K562 (cell line): ENCODE data around the gene RNF227. TPM values are rescaled to one million over a fixed set of nuclear protein-coding genes. Genes with fewer than 3 reads are reported as not detected.

Experiments
- ATAC-seq: fragments of 200-7000 bp; cut with Tn5 transposase; 3 replicates; pipeline ENCODE4 v1.9.1; 2020; ENCODE audit warnings: moderate library complexity
- BruUV-seq: library from RNA; stranded (reverse); fragments of 400-500 nt; replicated peaks from 2 replicates; lab custom pipeline; 2021; lab: Mats Ljungman, UMichigan
- CTCF ChIA-PET: fragments of 300-600 bp; formaldehyde crosslinking; extraction: SDS; loops from one replicate; lab custom pipeline; 2021; ENCODE audit warnings: low intra/inter-chr PET ratio; lab: Yijun Ruan, JAX
- POLR2A ChIA-PET: fragments of 300-600, 350-650 bp; sonication (Branson Sonifier 250); formaldehyde crosslinking; extraction: SDS; loops from one replicate; lab custom pipeline; 2021; ENCODE audit warnings: antibody characterized with exemption, inconsistent platforms; lab: Yijun Ruan, JAX
- DNase-seq, 4 experiments: peaks; one replicate each; pipeline versions ENCODE4 v3.0.0 to v3.0.0-alpha.2; 2011 to 2018; ENCODE audit warnings: low spot score in 3 of 4, mixed read lengths in 3 of 4; ENCODE audit errors: extremely low read depth in 1 of 4
- FAIRE-seq: peaks from 2 replicates; lab custom pipeline; 2011; peaks lifted over from hg19 to GRCh38; lab: Jason Lieb, UNC
- H2AFZ ChIP-seq: 2 replicates; pipeline ENCODE4 v1.6.0; 2011; ENCODE audit warnings: low read depth, low read length, control low read depth, inconsistent platforms
- H3K27ac ChIP-seq: fragments of 200-600 bp; 3 replicates; pipeline ENCODE4 v1.8.0; 2011; ENCODE audit warnings: low read depth, mild to moderate bottlenecking, control low read depth, inconsistent platforms, low read length, moderate library complexity, mixed read lengths; ENCODE audit errors: extremely low read depth
- H3K27me3 ChIP-seq, 2 experiments: fragments of 300-600 bp in 1 of 2; 2 replicates in 1 of 2; 3 replicates in 1 of 2; pipeline versions ENCODE4 v1.6.0 to v1.8.0; 2011; ENCODE audit warnings: inconsistent platforms in 2 of 2, low read length in 2 of 2, mild to moderate bottlenecking in 1 of 2, mixed read lengths in 1 of 2, moderate library complexity in 1 of 2; ENCODE audit not compliant: control insufficient read depth in 2 of 2, insufficient read depth in 2 of 2
- H3K36me3 ChIP-seq: fragments of 300-600 bp; 3 replicates; pipeline ENCODE4 v1.8.0; 2011; ENCODE audit warnings: mild to moderate bottlenecking, low read length, inconsistent platforms; ENCODE audit not compliant: control insufficient read depth, insufficient read depth
- H3K4me1 ChIP-seq, 2 experiments: fragments of 200-600 bp in 1 of 2; replicated peaks in 1 of 2; 2 replicates in 1 of 2; 3 replicates in 1 of 2; pipeline versions ENCODE4 v1.5.1 to v1.8.0; 2011; ENCODE audit warnings: inconsistent platforms in 2 of 2, low read length in 2 of 2, mild to moderate bottlenecking in 1 of 2, mixed read lengths in 1 of 2, moderate library complexity in 1 of 2; ENCODE audit not compliant: control insufficient read depth in 2 of 2, insufficient read depth in 2 of 2
- H3K4me2 ChIP-seq: 2 replicates; pipeline ENCODE4 v1.6.1; 2011; ENCODE audit warnings: low read length, control low read depth, inconsistent platforms, mixed read lengths; ENCODE audit not compliant: insufficient read depth
- H3K4me3 ChIP-seq: fragments of 200-600 bp; sonication (generic), shearing (Covaris generic); 2 replicates; pipeline ENCODE4 v1.5.1; 2016; ENCODE audit warnings: control low read depth, inconsistent platforms
- H3K79me2 ChIP-seq: fragments of 200-600 bp; 3 replicates; pipeline ENCODE4 v1.8.0; 2011; ENCODE audit warnings: low read length, inconsistent platforms; ENCODE audit not compliant: control insufficient read depth, insufficient read depth
- H3K9ac ChIP-seq, 2 experiments: 2 replicates each; pipeline versions ENCODE4 v1.6.0 to v1.6.1; 2011; ENCODE audit warnings: low read depth in 2 of 2, low read length in 2 of 2, control low read depth in 1 of 2, inconsistent platforms in 1 of 2, mild to moderate bottlenecking in 1 of 2, mixed read lengths in 1 of 2; ENCODE audit not compliant: insufficient read depth in 1 of 2
- H3K9me1 ChIP-seq: one replicate; pipeline ENCODE4 v1.6.0; 2011; ENCODE audit warnings: inconsistent platforms, mild to moderate bottlenecking, low read length, moderate library complexity; ENCODE audit not compliant: control insufficient read depth, insufficient read depth
- H3K9me3 ChIP-seq: replicated peaks from 2 replicates; pipeline ENCODE4 v1.5.1; 2011; ENCODE audit warnings: low read depth, low read length, inconsistent platforms; ENCODE audit not compliant: control insufficient read depth, insufficient read depth
- H4K20me1 ChIP-seq: replicated peaks from 2 replicates; pipeline ENCODE4 v1.6.1; 2011; ENCODE audit warnings: low read length, inconsistent platforms, mixed read lengths; ENCODE audit not compliant: control insufficient read depth, insufficient read depth
- CREBBP ChIP-seq: IDR thresholded peaks from one replicate; pipeline ENCODE4 v1.6.1; 2012; ENCODE audit warnings: low read depth, mild to moderate bottlenecking, control low read depth, inconsistent platforms, low read length
- EWSR1 ChIP-seq: fragments of 450-650 bp; IDR thresholded peaks from 2 replicates; pipeline ENCODE4 v1.6.1; 2018; ENCODE audit warnings: borderline replicate concordance, mild to moderate bottlenecking, low read depth, moderate library complexity; ENCODE audit not compliant: partially characterized antibody
- FOXA1 ChIP-seq: fragments of 450-650 bp; IDR thresholded peaks from 2 replicates; pipeline ENCODE4 v1.6.1; 2016; ENCODE audit warnings: mild to moderate bottlenecking, borderline replicate concordance
- FOXP1 ChIP-seq: sonication (generic); formaldehyde crosslinking; IDR thresholded peaks from 2 replicates; pipeline ENCODE4 v1.8.0; 2022; ENCODE audit warnings: mild to moderate bottlenecking, missing genetic modification reagents
- HDAC6 ChIP-seq: IDR thresholded peaks from 2 replicates; pipeline ENCODE4 v1.6.1; 2012; ENCODE audit warnings: low read depth, mild to moderate bottlenecking, control low read depth, inconsistent platforms, low read length, moderate library complexity
- HMG20B ChIP-seq: fragments of 250-450 bp; sonication (Bioruptor Pico); IDR thresholded peaks from 2 replicates; pipeline ENCODE4 v1.5.0; 2021; ENCODE audit warnings: mild to moderate bottlenecking
- LARP7 ChIP-seq: fragments of 450-650 bp; IDR thresholded peaks from 2 replicates; pipeline ENCODE4 v1.6.1; 2016
- LEF1 ChIP-seq: fragments of 450-650 bp; IDR thresholded peaks from 2 replicates; pipeline ENCODE4 v1.6.1; 2016; ENCODE audit warnings: mild to moderate bottlenecking
- PML ChIP-seq: IDR thresholded peaks from 2 replicates; pipeline ENCODE4 v1.6.1; 2012; ENCODE audit warnings: low read length, inconsistent platforms
- POLR2B ChIP-seq: fragments of 450-650 bp; IDR thresholded peaks from 2 replicates; pipeline ENCODE4 v1.6.1; 2018; ENCODE audit warnings: low read depth; ENCODE audit not compliant: partially characterized antibody
- SAFB ChIP-seq: fragments of 200-400 bp; formaldehyde crosslinking; IDR thresholded peaks from 2 replicates; pipeline ENCODE4 v1.6.1; 2017; ENCODE audit warnings: low read depth, low read length, borderline replicate concordance
- SUPT5H ChIP-seq: fragments of 450-650 bp; IDR thresholded peaks from 2 replicates; pipeline ENCODE4 v1.6.1; 2016
- ZBED1 ChIP-seq: IDR thresholded peaks from 2 replicates; pipeline ENCODE4 v1.6.1; 2014
- ZNF263 ChIP-seq: sonication (generic); formaldehyde crosslinking; IDR thresholded peaks from 2 replicates; pipeline ENCODE4 v1.8.0; 2022; ENCODE audit warnings: mild to moderate bottlenecking, missing genetic modification reagents, borderline replicate concordance
- WGBS: fragments of 100-300 bp; shearing (Covaris generic); methylation state at CpG from one replicate; pipeline ENCODE4 v1.1.6; 2016; ENCODE audit warnings: low coverage, mixed read lengths; ENCODE audit not compliant: insufficient coverage; ENCODE audit errors: missing lambda C conversion rate; 5-methylcytosine and 5-hydroxymethylcytosine counted together
- in situ Hi-C: fragments of 300-500 bp; cut with MboI; formaldehyde crosslinking; loops from 4 replicates; pipeline ENCODE4 v1.15.0; 2018; ENCODE audit warnings: inconsistent platforms, mixed read lengths
- intact Hi-C: fragments of 100-400 bp; cut with micrococcal nuclease; formaldehyde crosslinking; loops from 2 replicates; pipeline ENCODE4 v1.14.2; 2022
- polyA plus RNA-seq, 8 experiments: library from polyadenylated mRNA; depleted of rRNA in 4 of 8; stranded (reverse) in 5 of 8; unstranded in 3 of 8; fragments of >200 nt; fragmentation: Nextera tagmentation in 2 of 8; fragmentation: Illumina TruSeq in 1 of 8; extraction: Ambion mirVana in 2 of 8; extraction: Trizol in 1 of 8; gene quantifications; 2 replicates each; pipeline versions ENCODE4 v1.2.1 to v1.2.3, GENCODE V29; 2011 to 2014; ENCODE audit warnings: inconsistent platforms in 1 of 8, missing spikeins in 1 of 8
- total RNA-seq, 7 experiments: library from RNA; depleted of rRNA in 6 of 7; stranded (reverse); fragments of >200 nt in 6 of 7; fragmentation: Illumina TruSeq in 2 of 7; extraction: Trizol in 2 of 7; gene quantifications; 2 replicates each; pipeline versions ENCODE4 v1.2.1 to v1.2.3, GENCODE V29; 2011 to 2021; ENCODE audit warnings: low replicate concordance in 1 of 7
- TF ChIP-seq, protein P1 (sequence below): sonication (generic); formaldehyde crosslinking; IDR thresholded peaks from 2 replicates; pipeline ENCODE4 v1.8.0; 2022; ENCODE audit warnings: missing genetic modification reagents, mild to moderate bottlenecking, moderate library complexity, borderline replicate concordance
- TF ChIP-seq, protein P2 (sequence below): fragments of 450-650 bp; IDR thresholded peaks from 2 replicates; pipeline ENCODE4 v1.6.1; 2018; ENCODE audit warnings: mild to moderate bottlenecking, low read depth; ENCODE audit not compliant: partially characterized antibody

The RNF227 gene
- total and polyA plus RNA-seq, 9 of the 15 experiments (the other 6 are each of a cell fraction or from before 2014, with no cell fraction given): 1.1 to 6.7 (median 2.3) TPM

DNA sequence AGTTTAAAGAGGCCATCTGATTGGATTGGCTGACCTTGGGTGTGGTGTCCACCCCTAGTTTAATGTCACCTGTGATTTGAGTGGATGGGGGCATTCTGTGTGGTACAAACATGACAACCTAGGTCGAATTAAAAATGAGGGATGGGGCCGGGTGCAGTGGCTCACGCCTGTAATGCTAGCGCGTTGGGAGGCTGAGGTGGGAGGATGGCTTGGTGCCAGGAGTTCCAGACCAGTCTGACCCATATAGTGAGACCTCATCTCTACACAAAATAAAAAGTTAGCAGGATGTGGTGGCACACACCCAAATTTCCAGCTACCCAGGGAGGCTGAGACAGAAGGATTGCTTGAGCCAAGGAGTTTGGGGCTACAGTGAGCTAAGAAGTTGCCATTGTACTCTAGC, 30.4 kb upstream of the RNF227 start:
- Histone ChIP-seq H3K4me2 (no peak overlapping the region), H3K4me1 (no peaks in the 10 kb centered on the region), H4K20me1 (no peaks in the 10 kb centered on the region), H3K79me2 (no peaks in the 10 kb centered on the region), H3K27me3 (no peaks in the 10 kb centered on the region), H3K4me3 (no peak overlapping the region), H3K9ac (no peak overlapping the region), H3K9me3 (no peaks in the 10 kb centered on the region), H2AFZ (no peak overlapping the region), H3K27ac (no peak overlapping the region)
- FAIRE-seq (no peak), DNase-seq (no peak)
- POLR2A ChIA-PET: interaction anchor here (1.4 kb wide), 1 partner anchor 10 kb away, joined by 3 read pairs; no protein-coding TSS in a partner anchor
- 54% methylated on average over 2 of the region's 5 CpGs for WGBS
- in situ Hi-C loops: no loop called here
- no TSS peak for BruUV-seq
- no peak for TF ChIP-seq ZBED1
- TF ChIP-seq SUPT5H: no peak
- no peak for TF ChIP-seq LEF1
- no peak for TF ChIP-seq POLR2B
- TF ChIP-seq SAFB: no peak
- no peak for TF ChIP-seq ZNF263 (CRISPR knock-in tag)
- no peak for TF ChIP-seq EWSR1
- TF ChIP-seq, protein P1, sequence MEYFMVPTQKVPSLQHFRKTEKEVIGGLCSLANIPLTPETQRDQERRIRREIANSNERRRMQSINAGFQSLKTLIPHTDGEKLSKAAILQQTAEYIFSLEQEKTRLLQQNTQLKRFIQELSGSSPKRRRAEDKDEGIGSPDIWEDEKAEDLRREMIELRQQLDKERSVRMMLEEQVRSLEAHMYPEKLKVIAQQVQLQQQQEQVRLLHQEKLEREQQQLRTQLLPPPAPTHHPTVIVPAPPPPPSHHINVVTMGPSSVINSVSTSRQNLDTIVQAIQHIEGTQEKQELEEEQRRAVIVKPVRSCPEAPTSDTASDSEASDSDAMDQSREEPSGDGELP (CRISPR knock-in tag): no peak
- TF ChIP-seq CREBBP: no peak
- no peak for TF ChIP-seq HMG20B (CRISPR knock-in tag)
- TF ChIP-seq LARP7: no peak
- no peak for TF ChIP-seq PML
- no peak for TF ChIP-seq FOXP1 (CRISPR knock-in tag)
- TF ChIP-seq, protein P2, sequence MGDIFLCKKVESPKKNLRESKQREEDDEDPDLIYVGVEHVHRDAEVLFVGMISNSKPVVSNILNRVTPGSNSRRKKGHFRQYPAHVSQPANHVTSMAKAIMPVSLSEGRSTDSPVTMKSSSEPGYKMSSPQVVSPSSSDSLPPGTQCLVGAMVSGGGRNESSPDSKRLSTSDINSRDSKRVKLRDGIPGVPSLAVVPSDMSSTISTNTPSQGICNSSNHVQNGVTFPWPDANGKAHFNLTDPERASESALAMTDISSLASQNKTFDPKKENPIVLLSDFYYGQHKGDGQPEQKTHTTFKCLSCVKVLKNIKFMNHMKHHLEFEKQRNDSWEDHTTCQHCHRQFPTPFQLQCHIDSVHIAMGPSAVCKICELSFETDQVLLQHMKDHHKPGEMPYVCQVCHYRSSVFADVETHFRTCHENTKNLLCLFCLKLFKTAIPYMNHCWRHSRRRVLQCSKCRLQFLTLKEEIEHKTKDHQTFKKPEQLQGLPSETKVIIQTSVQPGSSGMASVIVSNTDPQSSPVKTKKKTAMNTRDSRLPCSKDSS: no peak
- TF ChIP-seq FOXA1: no peak
- no peak for TF ChIP-seq HDAC6
- TF ChIP-seq, all 486 proteins: peak for 0
- intact Hi-C loops: no loop called here
- no peaks in the 10 kb centered on the region for H3K9me1 ChIP-seq
- H3K36me3 ChIP-seq: peaks cover 55% of the 10 kb centered on the region
- CTCF ChIA-PET: no interaction called here
- no peak for ATAC-seq
